ENCODE data around the gene ZCCHC24. TPM values are rescaled to one million over a fixed set of nuclear protein-coding genes. Genes with fewer than 3 reads are reported as not detected.

ZCCHC24 gene
- total RNA-seq, 1 experiment from 2014 or later: 3.1 TPM

DNA sequence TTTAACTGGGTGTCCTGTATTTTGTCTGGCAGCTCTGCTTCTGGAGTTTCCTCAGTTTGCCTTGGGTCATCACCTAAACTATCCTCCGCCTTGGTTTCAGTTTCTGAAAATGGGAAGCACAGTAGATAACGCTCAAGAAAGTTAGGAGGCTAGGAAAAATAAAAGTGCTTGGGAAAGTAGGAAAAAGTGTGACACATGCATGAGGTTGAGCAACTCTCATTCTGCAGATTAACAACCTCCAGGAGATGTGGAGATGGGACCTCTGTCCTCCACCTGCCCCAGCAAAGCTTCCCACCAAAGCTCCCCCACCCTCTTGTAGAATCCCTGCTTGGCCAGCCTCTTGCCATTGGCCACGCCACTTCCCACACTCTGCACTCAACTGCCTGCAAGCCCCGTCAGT lies 13.1 kb upstream of the ZCCHC24 start:
- Mint-ChIP-seq H3K36me3 (ENCODE audit: insufficient read depth, unreplicated experiment) (no peaks in the 10 kb centered on the region), H3K27ac (ENCODE audit: unreplicated experiment) (no peak overlapping the region), H3K27me3 (ENCODE audit: insufficient read depth, unreplicated experiment) (no peaks in the 10 kb centered on the region), H3K4me1 (ENCODE audit: low read depth, unreplicated experiment) (no peaks in the 10 kb centered on the region), H3K4me3 (ENCODE audit: unreplicated experiment) (no peak overlapping the region), H3K9me3 (ENCODE audit: unreplicated experiment) (no peaks in the 10 kb centered on the region)
- Histone ChIP-seq H3K9me3 (no peaks in the 10 kb centered on the region), H3K27me3 (replicated peaks; ENCODE audit: control insufficient read depth, insufficient read depth, low read length) (no peaks in the 10 kb centered on the region), H3K36me3 (ENCODE audit: control insufficient read depth, insufficient read depth, low read length) (no peaks in the 10 kb centered on the region), H3K4me1 (no peaks in the 10 kb centered on the region), H3K4me3 (ENCODE audit: low read depth, low read length) (no peak overlapping the region)
- intact Hi-C loops (cut with micrococcal nuclease; ENCODE audit: unreplicated experiment): no loop called here
- no TSS peak for BruUV-seq (replicated peaks)
- POLR2A ChIA-PET: no interaction called here
- TF ChIP-seq, protein P1, sequence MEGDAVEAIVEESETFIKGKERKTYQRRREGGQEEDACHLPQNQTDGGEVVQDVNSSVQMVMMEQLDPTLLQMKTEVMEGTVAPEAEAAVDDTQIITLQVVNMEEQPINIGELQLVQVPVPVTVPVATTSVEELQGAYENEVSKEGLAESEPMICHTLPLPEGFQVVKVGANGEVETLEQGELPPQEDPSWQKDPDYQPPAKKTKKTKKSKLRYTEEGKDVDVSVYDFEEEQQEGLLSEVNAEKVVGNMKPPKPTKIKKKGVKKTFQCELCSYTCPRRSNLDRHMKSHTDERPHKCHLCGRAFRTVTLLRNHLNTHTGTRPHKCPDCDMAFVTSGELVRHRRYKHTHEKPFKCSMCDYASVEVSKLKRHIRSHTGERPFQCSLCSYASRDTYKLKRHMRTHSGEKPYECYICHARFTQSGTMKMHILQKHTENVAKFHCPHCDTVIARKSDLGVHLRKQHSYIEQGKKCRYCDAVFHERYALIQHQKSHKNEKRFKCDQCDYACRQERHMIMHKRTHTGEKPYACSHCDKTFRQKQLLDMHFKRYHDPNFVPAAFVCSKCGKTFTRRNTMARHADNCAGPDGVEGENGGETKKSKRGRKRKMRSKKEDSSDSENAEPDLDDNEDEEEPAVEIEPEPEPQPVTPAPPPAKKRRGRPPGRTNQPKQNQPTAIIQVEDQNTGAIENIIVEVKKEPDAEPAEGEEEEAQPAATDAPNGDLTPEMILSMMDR (IDR thresholded peaks at IDR 0.05; ENCODE audit: insufficient read depth in 1 of 2, low read depth in 1 of 2, low read length in 1 of 2, severe bottlenecking in 1 of 2, unreplicated experiment in 1 of 2): no peak
- no peak for DNase-seq
- CTCF ChIA-PET: no interaction called here

DNA sequence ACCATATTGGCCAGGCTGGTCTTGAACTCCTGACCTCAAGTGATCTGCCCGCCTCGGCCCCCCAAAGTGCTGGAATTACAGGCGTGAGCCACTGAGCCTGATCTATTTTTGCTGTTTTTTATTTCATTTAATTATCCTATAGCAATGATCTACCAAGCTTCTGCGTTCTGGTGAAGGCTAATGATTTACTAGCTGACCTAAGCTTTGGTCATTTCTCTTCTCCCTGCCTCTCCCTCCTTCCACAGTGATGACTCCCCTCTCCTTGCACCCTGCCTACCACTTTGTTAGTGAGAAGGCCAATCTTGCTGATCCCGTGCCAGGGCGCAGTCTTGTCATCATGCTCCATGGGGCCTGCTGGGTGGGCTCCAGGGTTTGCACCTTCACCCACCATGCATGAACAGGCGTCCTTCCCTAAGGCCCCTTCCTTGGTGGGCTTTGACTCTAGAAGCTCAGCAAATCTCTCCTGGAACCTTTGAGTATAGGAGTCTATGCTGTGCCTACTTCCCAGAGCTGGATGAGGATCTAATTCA lies 11.9 kb upstream of the ZCCHC24 start:
- BruUV-seq (replicated peaks): no TSS peak
- H3K36me3 ChIP-seq (ENCODE audit: control insufficient read depth, insufficient read depth, low read length): no peaks in the 10 kb centered on the region
- Mint-ChIP-seq H3K4me1 (ENCODE audit: low read depth, unreplicated experiment) (peaks cover under 1% of the 10 kb centered on the region), H3K27ac (ENCODE audit: unreplicated experiment) (no peak overlapping the region), H3K27me3 (ENCODE audit: insufficient read depth, unreplicated experiment) (no peaks in the 10 kb centered on the region), H3K36me3 (ENCODE audit: insufficient read depth, unreplicated experiment) (no peaks in the 10 kb centered on the region), H3K9me3 (ENCODE audit: unreplicated experiment) (no peaks in the 10 kb centered on the region), H3K4me3 (ENCODE audit: unreplicated experiment) (no peak overlapping the region)
- no peaks in the 10 kb centered on the region for H3K27me3 ChIP-seq (replicated peaks; ENCODE audit: control insufficient read depth, insufficient read depth, low read length)
- POLR2A ChIA-PET: no interaction called here
- intact Hi-C loops (cut with micrococcal nuclease; ENCODE audit: unreplicated experiment): no loop called here
- TF ChIP-seq, protein P1 (IDR thresholded peaks at IDR 0.05; ENCODE audit: insufficient read depth in 1 of 2, low read depth in 1 of 2, low read length in 1 of 2, severe bottlenecking in 1 of 2, unreplicated experiment in 1 of 2): no peak
- H3K4me1 ChIP-seq: peaks cover 6% of the 10 kb centered on the region
- no peaks in the 10 kb centered on the region for H3K9me3 ChIP-seq
- no peak overlapping the region for H3K4me3 ChIP-seq (ENCODE audit: low read depth, low read length)
- no peak for DNase-seq
- CTCF ChIA-PET: no interaction called here

DNA sequence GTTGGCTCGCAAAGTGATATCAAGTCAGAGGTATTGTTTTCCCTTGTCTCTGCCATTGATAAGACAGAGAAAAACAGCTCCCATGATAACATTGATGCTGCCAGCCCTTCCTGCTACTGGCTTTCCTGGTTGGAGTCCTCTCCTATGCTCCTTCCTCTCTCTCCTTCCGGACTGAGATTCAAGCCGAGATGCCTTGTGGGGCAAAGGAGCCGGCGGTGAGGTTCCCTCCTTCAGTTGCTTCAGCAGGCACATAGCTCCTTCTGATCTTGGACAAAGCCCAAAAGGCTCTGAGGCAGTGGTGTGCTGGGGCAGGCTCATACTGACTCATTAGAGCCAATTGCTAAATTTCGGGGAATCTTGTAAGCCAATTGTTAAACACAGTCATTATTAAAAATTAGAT lies 8.8 kb upstream of the ZCCHC24 start:
- intact Hi-C loops (cut with micrococcal nuclease; ENCODE audit: unreplicated experiment): no loop called here
- Mint-ChIP-seq H3K27me3 (ENCODE audit: insufficient read depth, unreplicated experiment) (no peaks in the 10 kb centered on the region), H3K4me1 (ENCODE audit: low read depth, unreplicated experiment) (peaks cover 13% of the 10 kb centered on the region), H3K9me3 (ENCODE audit: unreplicated experiment) (no peaks in the 10 kb centered on the region), H3K27ac (ENCODE audit: unreplicated experiment) (no peak overlapping the region), H3K4me3 (ENCODE audit: unreplicated experiment) (no peak overlapping the region), H3K36me3 (ENCODE audit: insufficient read depth, unreplicated experiment) (no peaks in the 10 kb centered on the region)
- ChIA-PET POLR2A (no interaction called here), CTCF (interaction anchor here (0.6 to 2.2 kb wide), 2 partner anchors 9 to 13 kb away, joined by 7 to 8 read pairs; partner anchors contain the start of gene ZCCHC24)
- BruUV-seq (replicated peaks): no TSS peak
- no peaks in the 10 kb centered on the region for H3K36me3 ChIP-seq (ENCODE audit: control insufficient read depth, insufficient read depth, low read length)
- no peaks in the 10 kb centered on the region for H3K9me3 ChIP-seq
- H3K4me1 ChIP-seq: peaks cover 12% of the 10 kb centered on the region
- TF ChIP-seq, protein P1 (IDR thresholded peaks at IDR 0.05; ENCODE audit: insufficient read depth in 1 of 2, low read depth in 1 of 2, low read length in 1 of 2, severe bottlenecking in 1 of 2, unreplicated experiment in 1 of 2): no peak
- H3K27me3 ChIP-seq (replicated peaks; ENCODE audit: control insufficient read depth, insufficient read depth, low read length): no peaks in the 10 kb centered on the region
- no peak for DNase-seq
- no peak overlapping the region for H3K4me3 ChIP-seq (ENCODE audit: low read depth, low read length)

All from Caco-2 (cell line).